ENCODE data around the gene ALOX15.
"Not testable (repeated sequence)": the region's sequence is repeated elsewhere in the genome, so short reads cannot be mapped to it uniquely, and the experiment has no call there.

ALOX15 gene

GRCh38 chr17:4590981-4591453 is 50.5 kb downstream of the ALOX15 start:
- DNase-seq: no peak

- not testable (repeated sequence) for DNase-seq
These were observed 51.4 kb downstream of the ALOX15 start for GRCh38 chr17:4590042-4590441.

- DNase-seq: no peak
These were observed 52.4 kb downstream of the ALOX15 start for GRCh38 chr17:4588898-4589625.

GRCh38 chr17:4588391-4588790 is 53.1 kb downstream of the ALOX15 start:
- no peak for DNase-seq

- no peak for DNase-seq
These were observed 53.7 kb downstream of the ALOX15 start for GRCh38 chr17:4587803-4588202.

- no peak for DNase-seq
These were observed 54.3 kb downstream of the ALOX15 start for GRCh38 chr17:4587195-4587594.

GRCh38 chr17:4586043-4586442 is 55.4 kb downstream of the ALOX15 start:
- DNase-seq: no peak

- DNase-seq: no peak
These were observed 55.9 kb downstream of the ALOX15 start for GRCh38 chr17:4585638-4585994.

GRCh38 chr17:4584917-4585637 is 56.4 kb downstream of the ALOX15 start:
- no peak for DNase-seq

- no peak for DNase-seq
These were observed 57.2 kb downstream of the ALOX15 start, which contains the start of gene SMTNL2 for GRCh38 chr17:4584101-4584916. SMTNL2 (plus strand) TSS chr17:4584529; CDS start chr17:4584606, 77 bp downstream.

GRCh38 chr17:4583782-4584100 is 57.7 kb downstream of the ALOX15 start:
- no peak for DNase-seq

GRCh38 chr17:4583206-4583605 is 58.3 kb downstream of the ALOX15 start:
- no peak for DNase-seq

GRCh38 chr17:4582691-4583090 is 58.8 kb downstream of the ALOX15 start:
- no peak for DNase-seq

- no peak for DNase-seq
These were observed 59.4 kb downstream of the ALOX15 start for GRCh38 chr17:4582101-4582501.
